Fibroblast of villous mesenchyme (primary cell): ENCODE results near the gene ARAP2. TPM values are rescaled to one million over a fixed set of nuclear protein-coding genes. Genes with fewer than 3 reads are reported as not detected.

Experiments
- DNase-seq: peaks from one replicate; pipeline ENCODE4 v3.0.0-alpha.2; 2010; ENCODE audit warnings: low read depth
- H3K4me3 ChIP-seq: 2 replicates; pipeline ENCODE4 v1.5.1; 2011; ENCODE audit warnings: low read depth, mild to moderate bottlenecking, low read length
- CTCF ChIP-seq: IDR thresholded peaks from 2 replicates; pipeline ENCODE4 v1.5.1; 2012; ENCODE audit warnings: low read depth, mild to moderate bottlenecking, low read length; ENCODE audit not compliant: insufficient read depth
- total RNA-seq: library from RNA; depleted of rRNA; stranded (reverse); fragments of >200 nt; gene quantifications from 2 replicates; pipeline ENCODE4 v1.2.3, GENCODE V29; 2012

ARAP2 gene
- total RNA-seq, 1 donor = 11.2 TPM

- no peak overlapping the region for H3K4me3 ChIP-seq
- TF ChIP-seq CTCF = no peak
- DNase-seq = no peak
Measured at GRCh38 chr4:36209941-36210649, 34.2 kb downstream of the ARAP2 start.

DNA sequence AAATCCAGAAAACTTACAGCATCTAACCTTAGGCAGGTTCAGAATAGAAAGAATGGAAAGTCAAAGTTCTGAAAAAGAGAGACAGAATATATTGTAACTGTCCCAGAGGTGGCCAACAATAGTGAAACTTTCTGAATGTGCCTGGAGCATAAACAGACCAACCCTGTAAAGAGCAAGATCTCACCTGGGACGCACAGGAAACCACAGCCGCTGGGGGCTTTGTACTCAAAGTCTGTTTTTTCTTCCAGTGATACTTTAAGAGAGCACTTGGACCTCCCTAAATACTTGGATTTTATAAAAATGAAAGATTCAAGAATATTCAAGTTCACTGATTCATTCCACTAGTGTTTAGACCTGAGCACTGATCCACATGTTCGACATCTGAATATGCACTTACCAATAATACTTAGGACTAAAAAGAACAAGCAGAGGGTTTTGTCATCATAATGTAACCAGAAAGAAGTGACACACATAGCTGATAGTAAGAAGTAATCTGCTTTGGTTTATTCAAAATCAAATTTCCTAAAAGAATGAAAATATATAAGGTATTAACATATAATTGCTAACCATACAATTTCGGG lies 35.3 kb downstream of the ARAP2 start:
- DNase-seq = no peak
- TF ChIP-seq CTCF = no peak
- no peak overlapping the region for H3K4me3 ChIP-seq

DNA sequence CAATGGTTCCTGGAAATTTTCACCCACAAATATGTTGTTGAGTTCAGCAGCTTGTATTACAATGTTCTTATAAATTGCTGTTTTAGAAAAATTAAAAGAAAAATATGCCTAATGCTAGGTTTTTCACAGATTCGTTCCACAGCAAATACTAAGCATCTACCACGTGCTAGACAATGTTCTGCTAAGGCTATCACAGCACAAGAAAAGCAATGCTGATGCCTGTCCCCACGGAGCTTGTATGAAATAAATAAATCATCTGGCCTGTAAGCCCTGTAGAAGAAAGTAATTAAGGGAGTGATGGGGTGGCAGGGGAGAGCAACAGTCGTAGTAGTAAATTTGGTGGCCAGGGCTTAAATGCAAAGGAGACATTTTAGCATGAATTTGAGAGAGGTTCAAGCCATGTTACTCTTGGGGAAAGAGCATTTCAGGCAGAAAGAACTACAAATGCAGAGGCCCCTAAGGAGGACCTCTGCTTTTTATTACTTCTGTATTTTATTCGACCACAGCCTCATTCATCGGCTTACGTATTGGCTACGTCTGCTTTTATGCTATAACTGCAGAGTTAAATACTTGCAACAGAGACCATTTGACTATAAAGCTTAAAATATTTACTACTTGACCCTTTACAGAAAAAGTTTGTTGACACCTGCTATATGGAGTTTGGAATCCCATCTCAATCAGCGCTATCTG lies 36.3 kb downstream of the ARAP2 start:
- no peak for DNase-seq
- no peak overlapping the region for H3K4me3 ChIP-seq
- TF ChIP-seq CTCF = no peak

DNA sequence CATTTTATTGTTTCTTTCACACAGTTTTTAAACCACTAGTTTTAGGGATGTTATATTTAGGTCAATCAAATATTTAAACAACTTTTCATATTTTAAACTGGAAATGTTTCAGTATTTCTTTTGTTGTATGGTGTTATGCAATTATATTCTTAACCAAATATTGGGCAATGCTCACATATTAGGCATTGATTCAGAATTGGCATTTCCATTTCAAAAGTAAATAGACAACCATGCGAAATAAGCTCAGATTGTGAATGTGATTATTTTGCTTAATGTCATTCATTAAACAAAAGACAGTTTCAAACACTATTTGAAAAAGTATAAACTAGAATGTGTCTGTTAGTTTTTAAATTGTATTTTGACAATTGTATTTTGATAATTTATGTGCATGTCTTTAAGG lies 36.9 kb downstream of the ARAP2 start:
- no peak overlapping the region for H3K4me3 ChIP-seq
- no peak for DNase-seq
- no peak for TF ChIP-seq CTCF

GRCh38 chr4:36206603-36207311 lies 37.6 kb downstream of the ARAP2 start:
- no peak for TF ChIP-seq CTCF
- H3K4me3 ChIP-seq = no peak overlapping the region
- no peak for DNase-seq

DNA sequence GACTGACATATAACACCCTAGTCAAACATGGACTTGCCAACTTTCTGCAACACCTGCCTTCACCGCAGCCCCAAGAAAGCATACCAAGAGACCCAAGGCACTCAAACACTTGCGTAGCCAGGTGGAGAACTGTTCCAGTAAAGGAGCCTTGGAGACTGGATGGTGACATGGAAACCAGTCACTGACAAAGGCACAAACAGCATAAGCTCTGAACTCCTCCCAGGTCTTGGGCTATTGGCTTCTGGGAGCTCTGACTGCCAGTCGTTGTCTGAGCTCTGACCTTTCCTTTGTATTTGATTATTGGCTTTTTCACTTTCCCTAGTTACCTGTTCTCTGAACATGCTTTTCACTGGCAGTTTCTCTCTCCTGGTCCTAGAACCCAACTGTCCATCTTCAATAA lies 38.3 kb downstream of the ARAP2 start:
- no peak for DNase-seq
- H3K4me3 ChIP-seq = no peak overlapping the region
- TF ChIP-seq CTCF = no peak
